HepG2 (cell line): Measurements from ENCODE around the gene ACAT2. TPM values are rescaled to one million over a fixed set of nuclear protein-coding genes. Genes with fewer than 3 reads are reported as not detected.

ENCODE experiments used
- ATAC-seq: fragments of 200-7000 bp; cut with Tn5 transposase; 3 replicates; pipeline ENCODE4 v1.9.1; 2020; ENCODE audit warnings: mild to moderate bottlenecking, moderate library complexity
- BruUV-seq: library from RNA; stranded (reverse); fragments of 400-500 nt; replicated peaks from 2 replicates; lab custom pipeline; 2021; lab: Mats Ljungman, UMichigan
- CTCF ChIA-PET: fragments of 300-600 bp; formaldehyde crosslinking; extraction: SDS; loops from one replicate; lab custom pipeline; 2021; ENCODE audit warnings: low total read pairs, inconsistent platforms, low intra/inter-chr PET ratio; lab: Yijun Ruan, JAX
- POLR2A ChIA-PET: fragments of 350-600 bp; sonication (Branson Sonifier 250); formaldehyde crosslinking; loops from one replicate; lab custom pipeline; 2020; ENCODE audit warnings: antibody characterized with exemption, inconsistent platforms; lab: Yijun Ruan, JAX
- DNase-seq: peaks from one replicate; pipeline ENCODE4 v3.0.0-alpha.2; 2015; ENCODE audit warnings: low spot score
- FAIRE-seq: peaks from 3 replicates; lab custom pipeline; 2011; peaks lifted over from hg19 to GRCh38; lab: Jason Lieb, UNC
- H2AFZ ChIP-seq: one replicate; pipeline ENCODE4 v1.6.1; 2011; ENCODE audit warnings: low read length, inconsistent platforms
- H3K27ac ChIP-seq: fragments of 300-600 bp; 3 replicates; pipeline ENCODE4 v1.8.0; 2011; ENCODE audit warnings: mixed run types, mild to moderate bottlenecking, mixed read lengths, low read length, inconsistent platforms; ENCODE audit not compliant: insufficient read depth; ENCODE audit errors: extremely low read length
- H3K27me3 ChIP-seq, 2 experiments: fragments of 200-600 bp in 1 of 2; 2 replicates in 1 of 2; 3 replicates in 1 of 2; pipeline versions ENCODE4 v1.6.0 to v1.8.0; 2011; ENCODE audit warnings: low read length in 2 of 2, mild to moderate bottlenecking in 2 of 2, moderate library complexity in 2 of 2, inconsistent platforms in 1 of 2; ENCODE audit not compliant: insufficient read depth in 2 of 2, control insufficient read depth in 1 of 2
- H3K36me3 ChIP-seq, 2 experiments: fragments of 200-600 bp in 1 of 2; replicated peaks in 1 of 2; 2 replicates in 1 of 2; 3 replicates in 1 of 2; pipeline versions ENCODE4 v1.5.1 to v1.8.0; 2011; ENCODE audit warnings: low read length in 2 of 2, inconsistent platforms in 1 of 2; ENCODE audit not compliant: insufficient read depth in 2 of 2, control insufficient read depth in 1 of 2
- H3K4me1 ChIP-seq: 2 replicates; pipeline ENCODE4 v1.5.1; 2012; ENCODE audit warnings: low read length, inconsistent platforms; ENCODE audit not compliant: insufficient read depth
- H3K4me2 ChIP-seq: 2 replicates; pipeline ENCODE4 v1.6.0; 2011; ENCODE audit warnings: low read depth, low read length, inconsistent platforms
- H3K4me3 ChIP-seq, 3 experiments: fragments of 200-600 bp in 1 of 3; sonication (generic), shearing (Covaris generic) in 1 of 3; replicated peaks in 1 of 3; 2 replicates each; pipeline ENCODE4 v1.5.1; 2011 to 2016; ENCODE audit warnings: low read length in 3 of 3, inconsistent platforms in 2 of 3, low read depth in 2 of 3, mild to moderate bottlenecking in 2 of 3, control low read depth in 1 of 3, mixed read lengths in 1 of 3; ENCODE audit not compliant: insufficient read depth in 1 of 3
- H3K79me2 ChIP-seq: one replicate; pipeline ENCODE4 v1.6.1; 2011; ENCODE audit warnings: low read length, inconsistent platforms; ENCODE audit not compliant: insufficient read depth
- H3K9ac ChIP-seq: 2 replicates; pipeline ENCODE4 v1.6.0; 2011; ENCODE audit warnings: mild to moderate bottlenecking, low read depth, low read length, inconsistent platforms; ENCODE audit not compliant: insufficient read depth
- H3K9me3 ChIP-seq: 2 replicates; pipeline ENCODE4 v1.5.1; 2012; ENCODE audit warnings: mild to moderate bottlenecking, low read length
- H4K20me1 ChIP-seq: 2 replicates; pipeline ENCODE4 v1.6.0; 2011; ENCODE audit warnings: inconsistent platforms, mild to moderate bottlenecking, low read length, moderate library complexity; ENCODE audit not compliant: insufficient read depth
- ERF ChIP-seq: IDR thresholded peaks from 2 replicates; pipeline ENCODE4 v1.6.1; 2018; ENCODE audit warnings: missing biosample characterization, missing genetic modification reagents
- GATAD2A ChIP-seq: IDR thresholded peaks from 2 replicates; pipeline ENCODE4 v1.6.1; 2016
- HOXA3 ChIP-seq: sonication (generic); formaldehyde crosslinking; IDR thresholded peaks from 2 replicates; pipeline ENCODE4 v1.5.0; 2020; ENCODE audit warnings: missing genetic modification reagents
- POLR2AphosphoS5 ChIP-seq: IDR thresholded peaks from 2 replicates; pipeline ENCODE4 v1.6.1; 2012; ENCODE audit warnings: low read depth, low read length
- POLR2G ChIP-seq: fragments of 200-400 bp; formaldehyde crosslinking; IDR thresholded peaks from 2 replicates; pipeline ENCODE4 v1.6.1; 2018; ENCODE audit warnings: mild to moderate bottlenecking, low read depth, low read length, moderate library complexity
- RBM22 ChIP-seq: fragments of 200-400 bp; formaldehyde crosslinking; optimal IDR thresholded peaks from 2 replicates; pipeline ENCODE3; 2017; ENCODE audit warnings: mild to moderate bottlenecking, low read length, moderate library complexity
- ZNF431 ChIP-seq: sonication (generic); formaldehyde crosslinking; IDR thresholded peaks from 2 replicates; pipeline ENCODE4 v1.9.0; 2022; ENCODE audit warnings: missing genetic modification reagents, low read depth, mild to moderate bottlenecking, borderline replicate concordance
- ZNF503 ChIP-seq: sonication (generic); formaldehyde crosslinking; IDR thresholded peaks from 2 replicates; pipeline ENCODE4 v1.4.0; 2020; ENCODE audit warnings: missing genetic modification reagents
- ZNF777 ChIP-seq: sonication (generic); formaldehyde crosslinking; IDR thresholded peaks from 2 replicates; pipeline ENCODE4 v1.4.0; 2020; ENCODE audit warnings: missing genetic modification reagents
- WGBS: methylation state at CpG from one replicate; pipeline ENCODE4 v1.1.6; 2017; ENCODE audit warnings: low lambda C conversion rate; 5-methylcytosine and 5-hydroxymethylcytosine counted together
- in situ Hi-C: cut with HindIII; loops from 2 replicates; pipeline ENCODE4 v1.10.0; 2017; ENCODE audit warnings: low pct_unique_long_range_greater_than_20kb; ENCODE audit not compliant: extremely low pct_ligation_motif_present
- intact Hi-C: fragments of 100-400 bp; cut with micrococcal nuclease; formaldehyde crosslinking; loops from one replicate; pipeline ENCODE4 v1.10.0; 2022; ENCODE audit not compliant: unreplicated experiment
- polyA plus RNA-seq, 8 experiments: library from polyadenylated mRNA; depleted of rRNA in 3 of 8; stranded (reverse) in 7 of 8; unstranded in 1 of 8; fragments of >200 nt; fragmentation: Illumina TruSeq in 4 of 8; extraction: Trizol in 4 of 8; gene quantifications; 2 replicates each; pipeline versions ENCODE4 v1.2.1 to v1.2.3, GENCODE V29; 2011 to 2016; ENCODE audit warnings: low read depth in 4 of 8, missing spikeins in 1 of 8, mixed read lengths in 1 of 8; ENCODE audit not compliant: insufficient read depth in 1 of 8
- total RNA-seq, 5 experiments: library from RNA; depleted of rRNA; stranded (reverse); fragments of >200 nt; fragmentation: Illumina TruSeq; extraction: Trizol; gene quantifications; 2 replicates each; pipeline ENCODE4 v1.2.3, GENCODE V29; 2016; ENCODE audit warnings: low read depth in 1 of 5
- TF ChIP-seq, protein P1 (sequence below): sonication (generic); formaldehyde crosslinking; IDR thresholded peaks from 2 replicates; pipeline ENCODE4 v1.4.0; 2020; ENCODE audit warnings: missing genetic modification reagents, mild to moderate bottlenecking, borderline replicate concordance

ACAT2 gene
- total and polyA plus RNA-seq, 2 of the 13 experiments (the other 11 are each of a cell fraction or from before 2014, with no cell fraction given), result 121 to 534 TPM

- TF ChIP-seq GATAD2A (CRISPR knock-in tag) (0 out of 2 replicates have a peak, but pooled peaks have one; percentile 23), POLR2G (peak; percentile 32; the same call in 1 of the 2 replicates), ERF (CRISPR knock-in tag) (no peak), ZNF431 (0 out of 2 replicates have a peak, but pooled peaks have one; percentile 35), HOXA3 (0 out of 2 replicates have a peak, but pooled peaks have one; percentile 43)
- TF ChIP-seq, protein P1, sequence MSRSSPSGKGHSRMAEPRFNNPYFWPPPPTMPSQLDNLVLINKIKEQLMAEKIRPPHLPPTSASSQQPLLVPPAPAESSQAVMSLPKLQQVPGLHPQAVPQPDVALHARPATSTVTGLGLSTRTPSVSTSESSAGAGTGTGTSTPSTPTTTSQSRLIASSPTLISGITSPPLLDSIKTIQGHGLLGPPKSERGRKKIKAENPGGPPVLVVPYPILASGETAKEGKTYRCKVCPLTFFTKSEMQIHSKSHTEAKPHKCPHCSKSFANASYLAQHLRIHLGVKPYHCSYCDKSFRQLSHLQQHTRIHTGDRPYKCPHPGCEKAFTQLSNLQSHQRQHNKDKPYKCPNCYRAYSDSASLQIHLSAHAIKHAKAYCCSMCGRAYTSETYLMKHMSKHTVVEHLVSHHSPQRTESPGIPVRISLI (CRISPR knock-in tag), result peak; percentile 79
Measured at GRCh38 chr6:159758031-159759001, 3.5 kb upstream of the ACAT2 start (continued).

DNA sequence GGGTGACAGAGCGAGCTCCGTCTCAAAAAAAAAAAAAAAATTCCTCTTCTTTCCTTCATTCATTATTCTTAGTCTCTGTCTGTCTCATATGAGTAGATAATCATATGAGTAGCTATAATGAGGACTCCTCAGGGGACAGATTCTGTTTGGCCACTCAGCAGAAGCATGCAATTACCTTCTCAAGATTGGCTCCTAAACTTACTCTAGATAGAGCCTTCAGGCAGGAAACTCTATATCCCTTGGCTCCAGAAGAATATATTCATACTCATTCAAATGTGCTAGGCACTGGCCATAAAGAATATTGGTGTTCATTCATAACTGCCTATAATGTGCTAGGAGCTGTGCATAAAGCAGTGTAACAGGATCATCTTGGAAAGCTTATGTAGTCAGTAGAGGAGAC is 2.2 kb upstream of the ACAT2 start:
- H3K4me3 ChIP-seq, result no peak overlapping the region
- FAIRE-seq, result no peak
- no peak overlapping the region for H3K4me2 ChIP-seq
- H3K9me3 ChIP-seq, result no peaks in the 10 kb centered on the region
- peaks cover 37% of the 10 kb centered on the region for H3K79me2 ChIP-seq
- H4K20me1 ChIP-seq, result no peaks in the 10 kb centered on the region
- BruUV-seq, result no TSS peak
- ChIA-PET CTCF (no interaction called here), POLR2A (interaction anchor here (0.7 to 10.2 kb wide), 4 partner anchors 30 to 228 kb away, joined by 3 to 175 read pairs (median 76); partner anchors contain the start of genes MRPL18, SOD2, TCP1 and WTAP)
- DNase-seq, result no peak
- no peak overlapping the region for H3K9ac ChIP-seq
- H3K36me3 ChIP-seq, result peaks cover 10 to 30% of the 10 kb centered on the region in 2 experiments
- no peak for ATAC-seq
- in situ Hi-C loops (loop anchor here (5.0 kb wide), 2 partner anchors 32 to 67 kb away; partner anchors contain the start of genes SOD2 and WTAP), intact Hi-C loops (loop anchor here (10.0 kb wide), 1 partner anchor 1115 kb away; the partner anchor contains the start of gene DYNLT1)
- H3K27ac ChIP-seq, result peak overlapping the region; percentile 30
- TF ChIP-seq ZNF777 (CRISPR knock-in tag), result no peak
- no peak for TF ChIP-seq ZNF503 (CRISPR knock-in tag)
- TF ChIP-seq POLR2AphosphoS5, result peak; percentile 39; the same call in 1 of the 2 replicates
- TF ChIP-seq RBM22, result peak; percentile 87
- H3K27me3 ChIP-seq, result no peaks in the 10 kb centered on the region; a peak in 1 of 5 replicates
- 83% methylated on average over 2 of the region's 2 CpGs for WGBS
- H3K4me1 ChIP-seq, result peaks cover 55% of the 10 kb centered on the region
- no peak overlapping the region for H2AFZ ChIP-seq
